Pancreas (tissue), 10 donors: ENCODE data around the gene XPO4. TPM values are rescaled to one million over a fixed set of nuclear protein-coding genes. Genes with fewer than 3 reads are reported as not detected.
"Not testable (repeated sequence)": the region's sequence is repeated elsewhere in the genome, so short reads cannot be mapped to it uniquely, and the experiment has no call there.

ENCODE experiments used
- ATAC-seq, 4 donors: fragments of 200-7000 bp; cut with Tn5 transposase; one replicate each; pipeline versions ENCODE4 v1.8.0 to v1.9.1; 2020; ENCODE audit warnings: mild to moderate bottlenecking in 4 of 4, moderate library complexity in 4 of 4
- DNase-seq, 6 donors: peaks; one replicate each; pipeline ENCODE4 v3.0.0-alpha.2; 2020
- FAIRE-seq: peaks from 2 replicates; lab custom pipeline; 2012; peaks lifted over from hg19 to GRCh38; lab: Jason Lieb, UNC
- H3K27ac ChIP-seq, 4 donors: fragments of 200-600 bp; sonication (generic); 1 replicate in 3 of 4; 2 replicates in 1 of 4; pipeline versions ENCODE4 v1.5.0 to v1.8.0; 2020
- H3K27me3 ChIP-seq, 4 donors: fragments of 200-600 bp; one replicate each; pipeline ENCODE4 v1.8.0; 2021
- H3K36me3 ChIP-seq, 3 donors: fragments of 200-600 bp; sonication (generic) in 1 of 3; one replicate each; pipeline versions ENCODE4 v1.5.0 to v1.8.0; 2020 to 2021
- H3K4me1 ChIP-seq, 3 donors: fragments of 200-600 bp; one replicate each; pipeline ENCODE4 v1.8.0; 2021
- H3K4me3 ChIP-seq, 4 donors: fragments of 200-600 bp; sonication (generic) in 2 of 4; one replicate each; pipeline versions ENCODE4 v1.5.0 to v1.8.0; 2020 to 2021
- H3K9me3 ChIP-seq, 4 donors: fragments of 200-600 bp; one replicate each; pipeline ENCODE4 v1.8.0; 2021
- WGBS, 2 donors: extraction: QIAGEN DNeasy Blood & Tissue Kit; methylation state at CpG; one replicate each; pipeline ENCODE4 v1.1.7; 2013; 5-methylcytosine and 5-hydroxymethylcytosine counted together
- intact Hi-C, 3 donors: fragments of 100-400 bp; cut with DNase I; formaldehyde crosslinking; loops; one replicate each; pipeline versions ENCODE4 v1.11.1 to v1.14.2; 2022
- polyA plus RNA-seq, 2 donors: library from polyadenylated mRNA; stranded (reverse); fragments of 200-250 nt; gene quantifications; one replicate each; pipeline ENCODE4 v1.2.3, GENCODE V29; 2013
- total RNA-seq, 6 donors: library from RNA; stranded (reverse); fragmentation: NEBNext Ultra II Directional in 4 of 6; extraction: Animal tissue kit (Norgen Biotek cat#: 25700) in 4 of 6; gene quantifications; one replicate each; pipeline versions ENCODE4 v1.2.1 to v1.2.4, GENCODE V29; 2021 to 2023
- TF ChIP-seq, protein P1 (sequence below), 4 donors: fragments of 200-600 bp; sonication (generic) in 3 of 4; IDR thresholded peaks; one replicate each; pipeline versions ENCODE4 v1.5.0 to v1.8.0; 2021; ENCODE audit warnings: antibody characterized with exemption in 4 of 4
- donor health status: healthy with polysubstance abuse.
- donor health status: DM: no; HTN: no; CAD: no; lungs with moderate emphysema.
- donor health status: DM: no; HTN: no; CAD: no.
- donor health status: control.
- donor health status: control.
- donor health status: Bipolar disorder and iron deficiency.
- donor health status: DM: yes; HTN: yes; CAD: no.
- donor health status: DM: no; HTN: no; CAD: no.
- donor health status: DM: no; HTN: no; CAD: no.
- donor health status: DM: yes; HTN: yes; CAD: no.

The XPO4 gene
- total and polyA plus RNA-seq, 8 donors = 2.4 to 9.0 (median 5.3) TPM

DNA sequence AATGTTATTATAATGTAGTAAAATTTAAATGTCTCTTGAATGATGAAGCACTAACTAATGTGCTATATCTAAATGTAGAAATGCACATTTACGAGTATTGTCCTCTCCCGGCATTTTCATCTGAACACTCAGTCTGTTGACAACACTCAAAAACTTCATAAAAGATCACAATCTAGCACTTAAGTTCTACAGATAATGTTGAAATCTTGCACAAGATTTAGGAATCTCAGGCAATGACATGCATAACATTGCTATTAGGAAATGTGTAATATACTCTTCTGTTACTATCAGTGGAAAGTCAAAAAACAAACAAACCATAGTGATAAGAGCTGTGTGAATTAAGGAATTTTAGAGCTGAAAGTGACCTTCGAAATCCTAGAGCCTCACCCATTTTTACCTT, 37.5 kb upstream of the XPO4 start:
- H3K4me1 ChIP-seq = peaks cover 0 to 6% (median 0%) of the 10 kb centered on the region in 3 donors
- H3K27ac ChIP-seq = no peak overlapping the region
- peaks cover 0 to 3% (median 0%) of the 10 kb centered on the region in 4 donors for H3K27me3 ChIP-seq
- intact Hi-C loops = no loop called here
- no peak for FAIRE-seq
- H3K36me3 ChIP-seq = no peaks in the 10 kb centered on the region
- 31 to 38% methylated on average over 3 of the region's 3 CpGs for WGBS, 2 donors
- ATAC-seq = no peak
- TF ChIP-seq, protein P1, sequence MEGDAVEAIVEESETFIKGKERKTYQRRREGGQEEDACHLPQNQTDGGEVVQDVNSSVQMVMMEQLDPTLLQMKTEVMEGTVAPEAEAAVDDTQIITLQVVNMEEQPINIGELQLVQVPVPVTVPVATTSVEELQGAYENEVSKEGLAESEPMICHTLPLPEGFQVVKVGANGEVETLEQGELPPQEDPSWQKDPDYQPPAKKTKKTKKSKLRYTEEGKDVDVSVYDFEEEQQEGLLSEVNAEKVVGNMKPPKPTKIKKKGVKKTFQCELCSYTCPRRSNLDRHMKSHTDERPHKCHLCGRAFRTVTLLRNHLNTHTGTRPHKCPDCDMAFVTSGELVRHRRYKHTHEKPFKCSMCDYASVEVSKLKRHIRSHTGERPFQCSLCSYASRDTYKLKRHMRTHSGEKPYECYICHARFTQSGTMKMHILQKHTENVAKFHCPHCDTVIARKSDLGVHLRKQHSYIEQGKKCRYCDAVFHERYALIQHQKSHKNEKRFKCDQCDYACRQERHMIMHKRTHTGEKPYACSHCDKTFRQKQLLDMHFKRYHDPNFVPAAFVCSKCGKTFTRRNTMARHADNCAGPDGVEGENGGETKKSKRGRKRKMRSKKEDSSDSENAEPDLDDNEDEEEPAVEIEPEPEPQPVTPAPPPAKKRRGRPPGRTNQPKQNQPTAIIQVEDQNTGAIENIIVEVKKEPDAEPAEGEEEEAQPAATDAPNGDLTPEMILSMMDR (IDR thresholded peaks at IDR 0.05) = no peak
- H3K4me3 ChIP-seq = no peak overlapping the region
- H3K9me3 ChIP-seq = no peaks in the 10 kb centered on the region
- no peak for DNase-seq

DNA sequence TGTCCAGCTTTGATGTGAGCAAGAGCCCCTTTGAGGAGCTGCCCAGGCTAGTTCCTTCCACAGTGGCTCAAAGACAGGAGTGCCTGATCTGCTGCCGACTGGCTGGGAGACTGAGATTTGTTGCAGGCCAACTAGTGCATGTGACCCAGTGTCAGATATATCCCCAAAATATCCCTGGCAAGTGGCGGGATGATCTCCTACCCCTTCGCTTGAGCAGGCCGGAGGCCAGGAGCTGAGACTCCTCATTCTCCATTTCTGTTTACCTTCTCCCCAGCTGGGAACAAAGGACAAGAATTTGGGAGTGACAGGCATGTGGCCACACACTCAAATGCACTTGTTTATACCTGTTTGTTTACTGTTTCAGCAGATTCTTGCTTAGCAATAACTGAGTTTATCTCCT, 37.1 kb upstream of the XPO4 start:
- FAIRE-seq (no peak), ATAC-seq (no peak), DNase-seq (no peak)
- WGBS, 2 donors = 42 to 61% methylated on average over 4 of the region's 4 CpGs
- no peak overlapping the region for H3K4me3 ChIP-seq
- no peak overlapping the region for H3K27ac ChIP-seq
- H3K9me3 ChIP-seq = no peaks in the 10 kb centered on the region
- TF ChIP-seq, protein P1 (IDR thresholded peaks at IDR 0.05) = no peak
- no peaks in the 10 kb centered on the region for H3K36me3 ChIP-seq
- intact Hi-C loops = no loop called here
- H3K4me1 ChIP-seq = peaks cover 0 to 6% (median 0%) of the 10 kb centered on the region in 3 donors
- H3K27me3 ChIP-seq = peaks cover 0 to 3% (median 0%) of the 10 kb centered on the region in 4 donors

DNA sequence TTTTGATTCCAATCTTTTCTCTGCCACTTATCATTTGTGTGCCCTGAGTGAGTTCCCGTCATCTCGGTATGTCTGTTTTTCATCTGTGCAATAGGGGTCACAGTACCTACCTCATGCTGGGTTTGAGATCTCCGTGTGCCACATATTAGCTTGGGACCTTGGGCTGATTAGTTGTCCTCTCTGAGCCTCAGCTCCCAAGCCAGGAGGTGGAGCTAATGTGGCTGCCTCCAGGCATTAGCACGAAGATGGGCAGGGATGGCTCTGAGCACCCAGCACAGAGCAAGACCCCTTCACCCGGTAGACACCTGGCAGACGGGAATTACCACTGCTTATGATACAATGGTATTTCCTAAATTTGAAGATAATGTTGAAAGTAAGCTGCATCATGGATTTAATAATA, 35.8 kb upstream of the XPO4 start:
- no peaks in the 10 kb centered on the region for H3K9me3 ChIP-seq
- TF ChIP-seq, protein P1 (IDR thresholded peaks at IDR 0.05) = no peak
- H3K36me3 ChIP-seq = no peaks in the 10 kb centered on the region
- no peak for DNase-seq
- intact Hi-C loops = no loop called here
- H3K27ac ChIP-seq = no peak overlapping the region
- peaks cover 0 to 5% (median 0%) of the 10 kb centered on the region in 3 donors for H3K4me1 ChIP-seq
- peaks cover 0 to 3% (median 0%) of the 10 kb centered on the region in 4 donors for H3K27me3 ChIP-seq
- WGBS, 2 donors = 49 to 70% methylated on average over 6 of the region's 6 CpGs
- H3K4me3 ChIP-seq = no peak overlapping the region
- FAIRE-seq = no peak
- ATAC-seq = no peak

DNA sequence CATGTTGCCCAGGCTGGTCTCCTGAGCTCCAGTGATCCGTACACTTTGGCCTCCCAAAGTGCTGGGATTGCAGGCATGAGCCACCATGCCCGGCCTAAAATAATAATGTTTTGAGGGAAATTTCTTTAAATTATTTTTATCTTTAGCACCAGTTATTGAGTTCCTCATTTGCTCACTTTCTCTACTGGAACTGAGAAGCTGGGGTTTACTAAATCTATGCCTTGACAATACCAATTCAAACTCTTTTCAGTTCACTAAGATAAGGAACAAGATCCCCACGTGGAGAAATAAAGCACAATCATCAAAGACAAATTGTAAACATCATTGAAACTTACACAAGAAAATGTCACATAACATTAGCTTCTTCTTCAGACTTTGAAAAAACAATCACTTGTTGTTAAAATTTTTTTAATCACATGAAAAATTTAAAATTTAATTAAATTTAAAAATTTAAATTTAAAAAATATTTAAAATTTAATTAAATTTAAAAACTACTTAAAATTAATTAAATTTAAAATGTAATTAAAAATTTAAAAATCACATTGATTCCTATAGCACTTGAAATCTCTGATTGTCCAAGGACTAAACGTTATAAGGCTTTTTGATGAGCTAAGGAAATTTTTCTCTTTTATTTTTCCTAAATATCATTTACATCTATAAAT, 25.2 kb upstream of the XPO4 start:
- 51 to 63% methylated on average over 4 of the region's 4 CpGs for WGBS, 2 donors
- ATAC-seq (no peak), FAIRE-seq (peak; percentile 66), DNase-seq (no peak)
- no peak overlapping the region for H3K4me3 ChIP-seq
- H3K9me3 ChIP-seq = no peaks in the 10 kb centered on the region
- TF ChIP-seq, protein P1 (IDR thresholded peaks at IDR 0.05) = no peak
- H3K27ac ChIP-seq = no peak overlapping the region
- no peaks in the 10 kb centered on the region for H3K36me3 ChIP-seq
- H3K27me3 ChIP-seq = no peaks in the 10 kb centered on the region
- no peaks in the 10 kb centered on the region for H3K4me1 ChIP-seq
- intact Hi-C loops = loop anchor here in 1 of 3 donors (5.0 to 10.0 kb wide), 3 partner anchors 213 to 743 kb away; no protein-coding TSS in a partner anchor

DNA sequence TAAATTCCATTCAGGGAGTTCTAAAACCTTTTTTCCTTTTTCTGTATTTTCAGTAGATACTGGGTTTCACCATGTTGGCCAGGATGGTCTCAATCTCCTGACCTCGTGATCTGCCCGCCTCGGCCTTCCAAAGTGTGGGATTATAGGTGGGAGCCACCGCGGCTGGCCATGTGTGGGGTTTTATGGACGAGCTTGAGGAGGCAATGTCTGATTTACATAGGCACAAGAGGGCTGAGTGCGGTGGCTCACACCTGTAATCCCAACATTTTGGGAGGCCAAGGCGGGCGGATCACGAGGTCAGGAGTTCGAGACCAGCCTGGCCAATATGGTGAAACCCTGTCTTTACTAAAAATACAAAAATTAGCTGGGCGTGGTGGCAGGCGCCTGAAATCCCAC, 22.8 kb upstream of the XPO4 start:
- WGBS, 2 donors = 39 to 67% methylated on average over 13 of the region's 13 CpGs

More for the DNA sequence above, 22.8 kb upstream of the XPO4 start:
- DNase-seq, H3K4me3 ChIP-seq, ATAC-seq, H3K27me3 ChIP-seq, H3K36me3 ChIP-seq, H3K27ac ChIP-seq, FAIRE-seq, H3K9me3 ChIP-seq, H3K4me1 ChIP-seq: not testable (repeated sequence)
- intact Hi-C loops = loop anchor here in 1 of 3 donors (5.0 to 10.0 kb wide), 3 partner anchors 211 to 741 kb away; no protein-coding TSS in a partner anchor
